Ascending aorta (tissue), 2 donors: ENCODE results near the gene KRT1. TPM values are rescaled to one million over a fixed set of nuclear protein-coding genes. Genes with fewer than 3 reads are reported as not detected.

Experiments used
- DNase-seq, 2 donors: peaks; one replicate each; pipeline ENCODE4 v3.0.0-alpha.2; 2019; ENCODE audit warnings: low spot score in 2 of 2
- H3K27ac ChIP-seq, 2 donors: fragments of 200-600 bp; sonication (generic); one replicate each; pipeline ENCODE4 v1.5.1; 2016 to 2017; ENCODE audit warnings: mild to moderate bottlenecking in 1 of 2
- H3K27me3 ChIP-seq: fragments of 200-600 bp; sonication (generic); one replicate; pipeline ENCODE4 v1.5.1; 2017
- H3K36me3 ChIP-seq, 2 donors: fragments of 200-600 bp; sonication (generic); one replicate each; pipeline ENCODE4 v1.5.1; 2016
- H3K4me1 ChIP-seq, 2 donors: fragments of 200-600 bp; sonication (generic); one replicate each; pipeline ENCODE4 v1.5.1; 2016 to 2017; ENCODE audit warnings: mild to moderate bottlenecking in 1 of 2
- H3K4me3 ChIP-seq, 2 donors: fragments of 200-600 bp; sonication (generic); one replicate each; pipeline ENCODE4 v1.5.1; 2016 to 2017; ENCODE audit warnings: mild to moderate bottlenecking in 1 of 2
- H3K9me3 ChIP-seq, 2 donors: fragments of 200-600 bp; sonication (generic); one replicate each; pipeline ENCODE4 v1.5.1; 2016
- CTCF ChIP-seq, 3 experiments: fragments of 200-600 bp in 2 of 3; fragments of 450-650 bp in 1 of 3; sonication (generic) in 2 of 3; IDR thresholded peaks; one replicate each; pipeline ENCODE4 v1.5.1; 2016 to 2019; ENCODE audit warnings: antibody characterized with exemption in 3 of 3, mild to moderate bottlenecking in 1 of 3, moderate library complexity in 1 of 3
- intact Hi-C: fragments of 100-400 bp; cut with DNase I; formaldehyde crosslinking; loops from one replicate; pipeline ENCODE4 v1.15.1; 2023
- total RNA-seq: library from RNA; depleted of rRNA; stranded (reverse); fragments of >200 nt; gene quantifications from one replicate; pipeline ENCODE4 v1.1.0, GENCODE V29; 2016

KRT1 gene
- total RNA-seq, 1 donor from 2014 or later: not detected

DNA sequence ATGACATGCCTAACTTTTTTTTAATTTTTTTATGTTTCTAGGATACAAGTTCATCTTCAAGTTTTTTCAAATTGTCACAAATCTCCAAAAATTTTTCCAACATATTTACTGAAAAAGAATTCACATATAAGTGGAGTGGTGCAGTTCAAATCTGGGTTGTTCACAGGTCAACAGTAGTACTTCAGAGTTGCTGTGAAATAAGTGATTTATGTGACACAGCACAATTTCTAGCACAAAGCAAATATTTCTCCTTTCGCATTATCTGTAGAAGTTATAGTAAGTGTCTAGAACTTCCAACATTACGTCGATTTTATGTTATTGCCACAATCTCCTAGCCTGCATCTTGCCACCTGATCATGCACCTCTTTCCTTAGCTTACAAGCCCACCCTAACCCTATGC, 18.5 kb downstream of the KRT1 start:
- H3K4me3 ChIP-seq: no peak overlapping the region
- no peak for TF ChIP-seq CTCF (IDR thresholded peaks at IDR 0.05)
- no peaks in the 10 kb centered on the region for H3K4me1 ChIP-seq
- H3K27ac ChIP-seq: no peak overlapping the region
- intact Hi-C loops: no loop called here
- no peaks in the 10 kb centered on the region for H3K27me3 ChIP-seq
- DNase-seq: no peak
- no peaks in the 10 kb centered on the region for H3K9me3 ChIP-seq
- no peaks in the 10 kb centered on the region for H3K36me3 ChIP-seq

GRCh38 chr12:52660934-52661499, 19.2 kb downstream of the KRT1 start:
- no peak overlapping the region for H3K4me3 ChIP-seq
- no peak overlapping the region for H3K27ac ChIP-seq
- no peaks in the 10 kb centered on the region for H3K27me3 ChIP-seq
- no peaks in the 10 kb centered on the region for H3K36me3 ChIP-seq
- no peak for TF ChIP-seq CTCF (IDR thresholded peaks at IDR 0.05)
- no peaks in the 10 kb centered on the region for H3K4me1 ChIP-seq
- no peak for DNase-seq
- H3K9me3 ChIP-seq: no peaks in the 10 kb centered on the region
- intact Hi-C loops: no loop called here

DNA sequence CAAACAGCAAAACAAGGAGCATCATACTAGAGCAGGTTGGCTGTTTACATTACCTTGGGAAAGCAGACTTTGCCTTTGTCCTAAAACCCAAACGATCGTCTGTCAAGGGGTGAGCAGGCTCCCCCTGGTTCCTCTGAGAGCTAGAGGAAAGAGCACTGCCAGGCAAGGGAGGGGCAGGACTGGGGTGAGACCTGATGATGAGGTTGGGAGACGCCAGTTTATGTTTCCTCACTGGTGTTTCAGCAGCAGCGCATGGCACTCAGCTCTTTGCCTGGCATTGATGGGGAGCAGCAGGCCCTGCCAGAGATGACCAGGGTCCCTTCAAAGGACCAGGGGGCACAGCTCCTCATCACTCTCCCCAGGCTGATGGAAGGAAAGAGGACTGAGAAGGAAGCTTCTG, 20.3 kb downstream of the KRT1 start:
- intact Hi-C loops: no loop called here

GRCh38 chr12:52659395-52659794, 20.8 kb downstream of the KRT1 start:
- Histone ChIP-seq H3K9me3 (no peaks in the 10 kb centered on the region), H3K4me1 (no peaks in the 10 kb centered on the region), H3K27me3 (no peaks in the 10 kb centered on the region), H3K4me3 (no peak overlapping the region), H3K27ac (no peak overlapping the region), H3K36me3 (no peaks in the 10 kb centered on the region)
- intact Hi-C loops: no loop called here
- peak in 1 of 2 donors; percentile 37 for DNase-seq
- no peak for TF ChIP-seq CTCF (IDR thresholded peaks at IDR 0.05)

More for the DNA sequence above, 20.3 kb downstream of the KRT1 start:
- H3K4me3 ChIP-seq: no peak overlapping the region
- no peaks in the 10 kb centered on the region for H3K36me3 ChIP-seq
- H3K4me1 ChIP-seq: no peaks in the 10 kb centered on the region
- H3K9me3 ChIP-seq: no peaks in the 10 kb centered on the region
- peak in 1 of 2 donors; percentile 28 for DNase-seq
- no peak for TF ChIP-seq CTCF (IDR thresholded peaks at IDR 0.05)
- H3K27me3 ChIP-seq: no peaks in the 10 kb centered on the region
- no peak overlapping the region for H3K27ac ChIP-seq

GRCh38 chr12:52658196-52658595, 22.0 kb downstream of the KRT1 start:
- H3K36me3 ChIP-seq: no peaks in the 10 kb centered on the region
- DNase-seq: no peak
- H3K27me3 ChIP-seq: no peaks in the 10 kb centered on the region
- intact Hi-C loops: no loop called here
- no peaks in the 10 kb centered on the region for H3K4me1 ChIP-seq
- H3K4me3 ChIP-seq: no peak overlapping the region
- H3K9me3 ChIP-seq: no peaks in the 10 kb centered on the region
- no peak overlapping the region for H3K27ac ChIP-seq
- no peak for TF ChIP-seq CTCF (IDR thresholded peaks at IDR 0.05)
